Muscle layer of duodenum (tissue), 2 donors: ENCODE results near the gene INTS7.

Experiments
- H3K27ac ChIP-seq: one replicate; pipeline ENCODE4 v1.7.0; 2013; ENCODE audit warnings: mild to moderate bottlenecking, low read length
- H3K27me3 ChIP-seq: one replicate; pipeline ENCODE4 v1.7.0; 2013; ENCODE audit warnings: low read depth, mild to moderate bottlenecking, control low read depth, low read length
- H3K36me3 ChIP-seq, 2 donors: one replicate each; pipeline ENCODE4 v1.7.0; 2013; ENCODE audit warnings: low read length in 2 of 2, control low read depth in 1 of 2, mild to moderate bottlenecking in 1 of 2; ENCODE audit not compliant: insufficient read depth in 2 of 2, control insufficient read depth in 1 of 2
- H3K4me1 ChIP-seq, 2 donors: one replicate each; pipeline ENCODE4 v1.7.0; 2013; ENCODE audit warnings: low read length in 2 of 2, mild to moderate bottlenecking in 2 of 2, control low read depth in 1 of 2, moderate library complexity in 1 of 2; ENCODE audit not compliant: insufficient read depth in 2 of 2, control insufficient read depth in 1 of 2
- H3K4me3 ChIP-seq, 2 donors: one replicate each; pipeline ENCODE4 v1.7.0; 2013; ENCODE audit warnings: low read length in 2 of 2, low read depth in 1 of 2, mild to moderate bottlenecking in 1 of 2
- H3K9me3 ChIP-seq, 2 donors: one replicate each; pipeline ENCODE4 v1.7.0; 2013; ENCODE audit warnings: low read length in 2 of 2, control low read depth in 1 of 2, mild to moderate bottlenecking in 1 of 2; ENCODE audit not compliant: control insufficient read depth in 1 of 2
- donor health status: healthy.

The INTS7 gene

DNA sequence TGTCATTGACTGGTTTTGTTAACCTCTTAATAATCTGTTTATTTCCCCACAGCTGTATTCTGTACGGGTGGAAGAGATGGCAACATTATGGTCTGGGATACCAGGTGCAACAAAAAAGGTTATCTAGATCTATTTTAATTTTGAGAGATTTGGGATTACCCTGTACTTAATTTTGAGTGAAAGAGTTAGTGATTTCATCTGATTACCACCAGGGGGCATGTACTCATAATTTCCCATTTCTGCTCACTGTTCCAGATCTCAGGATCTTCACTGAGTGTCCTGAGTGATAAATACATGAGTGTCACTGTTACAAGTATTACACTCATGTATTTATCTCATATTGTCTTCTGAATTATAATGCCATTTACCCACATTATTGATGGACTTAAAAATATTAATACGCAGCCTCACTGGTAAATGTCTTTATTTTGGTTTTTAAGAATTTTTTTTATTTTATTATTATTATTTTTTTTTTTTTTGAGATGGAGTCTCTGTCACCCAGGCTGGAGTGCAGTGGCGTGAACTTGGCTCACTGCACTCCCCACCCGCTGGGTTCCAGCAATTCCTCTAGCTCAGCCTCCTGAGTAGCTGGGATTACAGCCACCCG lies 27.6 kb upstream of the INTS7 start:
- Histone ChIP-seq H3K4me1 (no peaks in the 10 kb centered on the region), H3K27me3 (no peaks in the 10 kb centered on the region), H3K27ac (no peak overlapping the region), H3K4me3 (no peak overlapping the region), H3K9me3 (peaks cover 0 to 2% of the 10 kb centered on the region in 2 donors), H3K36me3 (no peaks in the 10 kb centered on the region)

- no peaks in the 10 kb centered on the region for H3K36me3 ChIP-seq
- no peaks in the 10 kb centered on the region for H3K27me3 ChIP-seq
- H3K27ac ChIP-seq, result no peak overlapping the region
- H3K4me3 ChIP-seq, result no peak overlapping the region
- no peaks in the 10 kb centered on the region for H3K4me1 ChIP-seq
- peaks cover 0 to 6% of the 10 kb centered on the region in 2 donors for H3K9me3 ChIP-seq
Measured at GRCh38 chr1:212060632-212061472, 25.5 kb upstream of the INTS7 start.

DNA sequence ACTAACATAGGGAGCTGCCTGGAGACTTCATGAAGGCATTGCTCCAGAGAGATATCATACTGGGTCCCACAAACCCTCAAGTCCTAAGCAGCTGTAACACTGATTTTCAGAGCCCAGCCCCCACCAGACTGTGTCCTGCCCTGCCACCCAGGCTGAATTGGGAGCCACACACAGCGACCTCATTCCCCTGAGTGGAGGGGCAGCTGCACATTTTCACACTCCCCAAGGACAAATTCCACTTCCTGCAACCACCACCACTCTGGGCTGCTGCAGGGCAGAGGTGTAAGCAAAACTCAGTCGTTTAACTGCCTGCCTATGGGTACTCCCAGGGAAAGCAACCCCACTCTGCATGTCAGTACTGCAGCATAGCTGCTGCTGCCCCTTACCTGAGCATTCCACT lies 20.0 kb upstream of the INTS7 start:
- no peaks in the 10 kb centered on the region for H3K27me3 ChIP-seq
- H3K36me3 ChIP-seq, result no peaks in the 10 kb centered on the region
- H3K9me3 ChIP-seq, result peaks cover 0 to 6% of the 10 kb centered on the region in 2 donors
- no peak overlapping the region for H3K4me3 ChIP-seq
- H3K4me1 ChIP-seq, result no peaks in the 10 kb centered on the region
- no peak overlapping the region for H3K27ac ChIP-seq

GRCh38 chr1:212053993-212054392 lies 18.6 kb upstream of the INTS7 start:
- H3K4me1 ChIP-seq, result no peaks in the 10 kb centered on the region
- H3K27ac ChIP-seq, result no peak overlapping the region
- peaks cover 0 to 6% of the 10 kb centered on the region in 2 donors for H3K9me3 ChIP-seq
- no peak overlapping the region for H3K4me3 ChIP-seq
- no peaks in the 10 kb centered on the region for H3K27me3 ChIP-seq
- H3K36me3 ChIP-seq, result no peaks in the 10 kb centered on the region

DNA sequence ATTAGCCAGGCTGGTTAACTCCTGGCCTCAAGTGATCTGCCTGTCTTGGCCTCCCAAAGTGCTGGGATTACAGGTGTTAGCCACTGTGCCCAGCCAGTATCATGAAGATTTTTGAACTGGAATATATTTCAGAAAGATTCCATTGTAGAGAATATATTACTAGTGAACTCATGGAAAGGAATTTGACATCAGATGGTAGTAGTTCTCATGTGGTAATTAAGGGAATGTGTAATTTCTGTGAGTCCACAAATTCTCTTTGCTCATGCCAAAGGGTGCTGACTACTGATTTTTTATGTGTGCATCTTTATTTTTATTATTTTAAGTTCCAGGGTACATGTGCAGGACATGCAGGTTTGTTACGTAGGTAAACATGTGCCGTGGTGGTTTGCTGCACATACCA lies 10.6 kb upstream of the INTS7 start:
- H3K4me3 ChIP-seq, result no peak overlapping the region
- H3K27ac ChIP-seq, result no peak overlapping the region
- no peaks in the 10 kb centered on the region for H3K36me3 ChIP-seq
- H3K9me3 ChIP-seq, result no peaks in the 10 kb centered on the region
- peaks cover 0 to 1% of the 10 kb centered on the region in 2 donors for H3K4me1 ChIP-seq
- no peaks in the 10 kb centered on the region for H3K27me3 ChIP-seq

DNA sequence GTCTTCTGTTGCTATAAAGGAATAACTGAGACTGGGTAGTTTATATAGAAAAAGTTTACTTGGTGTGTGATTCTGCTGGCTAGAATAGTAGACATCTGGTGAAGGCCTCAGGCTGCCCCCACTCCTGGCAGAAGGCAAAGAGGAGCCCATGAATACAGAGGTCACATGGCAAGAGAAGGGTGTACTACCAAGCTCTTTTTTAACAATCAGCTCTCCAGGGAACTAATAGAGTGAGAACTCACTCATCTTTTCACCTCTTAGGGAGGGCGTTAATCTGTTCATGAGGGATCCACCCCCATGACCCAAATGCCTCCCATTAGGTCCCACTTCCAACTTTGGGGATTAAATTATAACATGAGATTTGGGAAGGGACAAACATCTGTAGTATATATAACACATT lies 9.5 kb upstream of the INTS7 start:
- Histone ChIP-seq H3K4me1 (peaks cover 0 to 3% of the 10 kb centered on the region in 2 donors), H3K27me3 (no peaks in the 10 kb centered on the region), H3K9me3 (no peaks in the 10 kb centered on the region), H3K4me3 (no peak overlapping the region), H3K36me3 (no peaks in the 10 kb centered on the region), H3K27ac (no peak overlapping the region)

- no peak overlapping the region for H3K4me3 ChIP-seq
- no peaks in the 10 kb centered on the region for H3K27me3 ChIP-seq
- H3K27ac ChIP-seq, result no peak overlapping the region
- H3K4me1 ChIP-seq, result peaks cover 0 to 3% of the 10 kb centered on the region in 2 donors
- H3K9me3 ChIP-seq, result no peaks in the 10 kb centered on the region
- no peaks in the 10 kb centered on the region for H3K36me3 ChIP-seq
Measured at GRCh38 chr1:212042436-212042835, 7.1 kb upstream of the INTS7 start.

DNA sequence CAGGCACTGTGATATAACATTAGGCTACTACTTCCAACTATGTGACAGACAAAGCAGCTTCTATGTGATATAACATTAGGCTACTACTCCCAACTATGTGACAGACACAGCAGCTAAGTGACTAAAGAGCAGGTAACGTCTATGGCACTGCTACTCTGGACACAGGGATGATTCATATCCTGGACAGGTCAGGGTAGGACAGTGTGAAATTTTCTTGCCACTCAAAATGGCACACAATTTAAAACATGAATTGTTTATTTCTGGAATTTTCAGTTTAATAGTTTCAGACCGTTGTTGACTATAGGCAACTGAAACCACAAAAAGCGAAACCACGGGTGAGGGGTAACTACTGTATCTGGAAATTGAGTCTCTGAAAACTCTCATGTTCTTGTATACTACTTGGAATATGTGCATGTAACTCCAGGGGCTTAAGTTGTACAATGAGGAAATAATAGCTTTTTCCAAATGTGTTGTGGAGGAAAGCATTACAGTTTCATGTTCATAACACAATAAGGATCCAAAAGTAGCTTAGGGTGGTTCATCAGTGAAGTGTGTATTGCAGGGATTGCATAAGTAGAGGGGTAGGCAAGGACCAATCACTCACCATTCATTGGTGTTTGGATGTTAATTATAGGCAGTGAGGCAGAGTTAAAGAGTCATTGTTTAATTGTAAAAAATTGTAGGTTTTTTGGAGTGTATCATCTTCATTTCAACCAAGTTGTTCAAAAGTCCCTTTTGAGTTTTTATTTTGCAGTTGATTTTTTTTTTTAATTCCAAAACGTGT lies 5.5 kb upstream of the INTS7 start:
- H3K4me3 ChIP-seq, result no peak overlapping the region

GRCh38 chr1:212039622-212040021 lies 4.3 kb upstream of the INTS7 start:
- H3K9me3 ChIP-seq, result no peaks in the 10 kb centered on the region
- peaks cover 3 to 6% of the 10 kb centered on the region in 2 donors for H3K4me1 ChIP-seq
- no peaks in the 10 kb centered on the region for H3K36me3 ChIP-seq
- no peaks in the 10 kb centered on the region for H3K27me3 ChIP-seq
- no peak overlapping the region for H3K27ac ChIP-seq
- no peak overlapping the region for H3K4me3 ChIP-seq

More for the DNA sequence above, 5.5 kb upstream of the INTS7 start:
- no peak overlapping the region for H3K27ac ChIP-seq
- H3K27me3 ChIP-seq, result no peaks in the 10 kb centered on the region
- H3K4me1 ChIP-seq, result peaks cover 3 to 5% of the 10 kb centered on the region in 2 donors
- no peaks in the 10 kb centered on the region for H3K36me3 ChIP-seq
- no peaks in the 10 kb centered on the region for H3K9me3 ChIP-seq

DNA sequence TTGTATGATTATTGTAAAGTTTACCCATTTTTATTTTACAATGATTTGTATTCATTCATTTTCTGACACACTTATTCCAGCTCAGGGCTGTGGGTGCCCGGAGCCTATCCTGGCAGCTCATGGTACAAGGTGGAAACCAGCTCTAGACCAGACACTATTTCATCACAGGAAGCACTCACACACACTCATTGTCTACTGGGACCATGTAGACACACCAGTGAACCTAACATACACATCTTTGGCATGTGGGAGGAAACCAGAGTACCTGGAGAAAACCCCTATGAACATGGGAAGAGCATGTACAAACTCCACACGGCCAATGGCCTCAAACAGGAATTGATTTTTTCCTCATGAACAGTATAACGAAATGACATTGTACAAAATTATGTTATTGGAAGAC lies 2.5 kb upstream of the INTS7 start:
- Histone ChIP-seq H3K9me3 (no peaks in the 10 kb centered on the region), H3K27ac (no peak overlapping the region), H3K4me3 (no peak overlapping the region), H3K36me3 (no peaks in the 10 kb centered on the region), H3K4me1 (peaks cover 3 to 13% of the 10 kb centered on the region in 2 donors), H3K27me3 (no peaks in the 10 kb centered on the region)
